PC-3 (cell line): ENCODE data around the gene FBXW5. TPM values are rescaled to one million over a fixed set of nuclear protein-coding genes. Genes with fewer than 3 reads are reported as not detected.

Source experiments
- ATAC-seq: fragments of 200-7000 bp; cut with Tn5 transposase; 2 replicates; pipeline ENCODE4 v1.9.1; 2020; ENCODE audit warnings: mild to moderate bottlenecking, moderate library complexity
- BruUV-seq: library from RNA; stranded (reverse); fragments of 400-500 nt; replicated peaks from 2 replicates; lab custom pipeline; 2021; lab: Mats Ljungman, UMichigan
- CTCF ChIA-PET: fragments of 300-600 bp; sonication (Branson Sonifier 250); formaldehyde crosslinking; loops from one replicate; lab custom pipeline; 2022; ENCODE audit warnings: antibody characterized with exemption; lab: Charles Lee
- POLR2A ChIA-PET: fragments of 300-600 bp; sonication (Branson Sonifier 250); formaldehyde crosslinking; loops from one replicate; lab custom pipeline; 2022; ENCODE audit warnings: antibody characterized with exemption; ENCODE audit not compliant: unreplicated experiment; lab: Charles Lee
- DNase-seq: peaks from one replicate; pipeline ENCODE4 v3.0.0-alpha.2; 2015
- H2AFZ ChIP-seq: fragments of 300-600 bp; sonication (generic); 2 replicates; pipeline ENCODE4 v1.6.0; 2016; ENCODE audit warnings: antibody characterized with exemption, low read length
- H3F3A ChIP-seq: fragments of 300-600 bp; sonication (generic); one replicate; pipeline ENCODE4 v1.6.0; 2017; ENCODE audit warnings: antibody characterized with exemption, low read length, control low read depth, mild to moderate bottlenecking; ENCODE audit not compliant: unreplicated experiment
- H3K27ac ChIP-seq: fragments of 300-600 bp; sonication (generic); 2 replicates; pipeline ENCODE4 v1.5.1; 2016; ENCODE audit warnings: mild to moderate bottlenecking, low read length
- H3K27me3 ChIP-seq: fragments of 300-600 bp; sonication (generic); 2 replicates; pipeline ENCODE4 v1.6.1; 2016; ENCODE audit warnings: low read length, mixed read lengths
- H3K36me3 ChIP-seq: fragments of 300-600 bp; sonication (generic); 2 replicates; pipeline ENCODE4 v1.6.1; 2016; ENCODE audit warnings: low read depth, mixed run types, low read length, mixed read lengths
- H3K4me1 ChIP-seq: fragments of 300-600 bp; sonication (generic); 2 replicates; pipeline ENCODE4 v1.5.1; 2016; ENCODE audit warnings: low read length; ENCODE audit not compliant: insufficient read depth
- H3K4me2 ChIP-seq: fragments of 300-600 bp; sonication (generic); 2 replicates; pipeline ENCODE4 v1.6.0; 2016; ENCODE audit warnings: low read length
- H3K4me3 ChIP-seq: fragments of 300-600 bp; sonication (generic); 2 replicates; pipeline ENCODE4 v1.5.1; 2016; ENCODE audit warnings: mild to moderate bottlenecking, low read length, mixed read lengths
- H3K79me2 ChIP-seq: fragments of 300-600 bp; sonication (generic); 2 replicates; pipeline ENCODE4 v1.6.1; 2017; ENCODE audit warnings: low read length, mixed read lengths
- H3K9ac ChIP-seq: fragments of 300-600 bp; sonication (generic); 2 replicates; pipeline ENCODE4 v1.6.0; 2016; ENCODE audit warnings: mild to moderate bottlenecking, low read length
- H3K9me2 ChIP-seq: fragments of 300-600 bp; sonication (generic); replicated peaks from 2 replicates; pipeline ENCODE4 v1.6.1; 2016; ENCODE audit warnings: mixed run types, low read length, mixed read lengths
- H3K9me3 ChIP-seq: fragments of 300-600 bp; sonication (generic); 2 replicates; pipeline ENCODE4 v1.6.1; 2016; ENCODE audit warnings: low read length, mixed read lengths
- H4K20me1 ChIP-seq: fragments of 300-600 bp; sonication (generic); 2 replicates; pipeline ENCODE4 v1.6.1; 2016; ENCODE audit warnings: low read length, mixed read lengths
- EZH2 ChIP-seq: fragments of 300-600 bp; sonication (generic); IDR thresholded peaks from one replicate; pipeline ENCODE4 v1.6.1; 2017; ENCODE audit warnings: antibody characterized with exemption, mild to moderate bottlenecking, low read length; ENCODE audit not compliant: unreplicated experiment
- EZH2phosphoT487 ChIP-seq: fragments of 300-600 bp; sonication (generic); IDR thresholded peaks from 2 replicates; pipeline ENCODE4 v1.6.1; 2018; ENCODE audit warnings: mild to moderate bottlenecking, antibody characterized with exemption, low read length, borderline replicate concordance
- intact Hi-C: fragments of 100-400 bp; cut with micrococcal nuclease; formaldehyde crosslinking; loops from 2 replicates; pipeline ENCODE4 v1.9.0; 2023
- total RNA-seq: library from RNA; depleted of rRNA; stranded (reverse); fragments of >200 nt; gene quantifications from 2 replicates; pipeline ENCODE4 v1.2.3, GENCODE V29; 2014
- TF ChIP-seq, protein P1 (sequence below): fragments of 300-600 bp; sonication (generic); conservative IDR thresholded peaks from 2 replicates; pipeline ENCODE4 v1.5.1; 2017; ENCODE audit warnings: antibody characterized with exemption, low read depth, mild to moderate bottlenecking, low read length

Gene FBXW5
- total RNA-seq, 1 experiment from 2014 or later: 138 TPM

DNA sequence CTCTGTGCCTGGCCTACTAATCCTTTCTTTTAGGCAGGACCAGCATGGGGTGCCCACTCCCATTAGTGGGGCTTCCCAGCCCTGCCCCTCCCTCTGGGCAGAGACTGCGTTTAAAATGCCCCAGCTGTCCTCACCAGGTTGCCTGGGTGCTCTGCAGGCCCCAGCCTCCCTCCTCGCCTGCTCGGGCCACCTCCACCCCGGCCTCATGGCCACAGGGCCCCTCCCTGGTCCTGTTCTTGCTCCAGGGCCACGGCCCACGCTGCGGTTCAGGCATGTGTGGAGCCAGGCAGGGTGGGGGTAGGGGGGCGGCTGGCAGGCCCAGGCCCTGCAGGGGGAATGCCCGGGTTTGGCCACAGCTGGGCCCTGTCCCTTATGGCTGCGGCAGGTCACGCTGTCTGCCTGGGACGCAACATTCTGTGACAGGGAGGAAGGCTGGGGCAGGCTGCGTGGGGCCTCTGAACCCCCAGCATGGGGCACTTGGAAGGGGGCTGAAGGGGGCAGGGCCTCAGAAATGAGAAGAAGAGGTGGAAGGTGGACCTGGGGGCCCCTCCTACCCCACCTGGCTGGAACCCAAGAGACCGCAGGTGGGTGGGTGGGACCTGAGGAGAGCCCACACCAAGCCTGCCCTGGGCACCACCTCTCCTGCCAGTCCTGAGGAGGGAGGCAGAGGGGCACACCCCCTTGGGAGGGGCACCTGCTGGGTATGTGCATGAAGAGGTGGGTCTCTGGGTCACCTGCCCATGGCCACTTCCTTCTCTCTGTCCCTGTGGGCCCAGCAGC, 7.2 kb upstream of the FBXW5 start, which contains the start of gene LCN12:
LCN12 (plus strand) TSS at position 733 of the 780 bp plus-strand sequence. CDS start 55 bp downstream, outside the sequence.
- intact Hi-C loops: loop anchor here (2.0 kb wide), 1 partner anchor 41 kb away; the partner anchor contains the start of gene PAXX
- no peak within 1 kb of the TSS for H3K9ac ChIP-seq

DNA sequence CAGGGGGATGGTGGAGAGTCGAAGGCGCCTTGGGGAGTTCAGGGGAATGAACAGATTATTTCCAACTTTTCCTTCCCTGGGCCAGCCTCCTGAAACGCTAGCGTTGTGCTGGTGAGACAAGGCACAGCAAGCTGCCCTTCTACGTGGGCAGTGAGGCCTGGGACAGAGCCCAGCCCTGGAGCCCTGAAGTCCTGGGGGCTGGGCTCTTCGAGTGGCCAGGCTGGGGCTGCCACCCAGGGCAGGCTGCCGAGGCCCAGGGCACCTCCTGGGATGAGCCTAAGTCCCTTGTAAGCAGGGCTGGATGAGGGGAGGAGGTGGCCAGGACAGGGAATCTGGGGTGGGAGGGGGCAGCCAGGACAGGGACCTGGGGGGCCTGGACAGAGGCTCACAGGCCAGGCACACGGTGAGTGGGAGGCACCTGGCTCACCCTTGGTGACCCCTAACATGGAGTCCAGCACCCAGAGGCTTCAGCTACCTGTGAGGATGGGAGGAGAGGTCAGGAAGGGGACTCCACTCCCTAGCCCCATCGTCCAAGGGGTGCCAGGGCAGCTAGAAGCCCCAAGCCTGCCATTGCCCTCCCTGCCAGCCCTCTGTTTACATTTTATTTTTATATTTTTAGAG, 6.2 kb upstream of the FBXW5 start:
- H3K9ac ChIP-seq: peak overlapping the region; percentile 66
- no peaks in the 10 kb centered on the region for H3K27me3 ChIP-seq
- H3K79me2 ChIP-seq: no peaks in the 10 kb centered on the region
- no peaks in the 10 kb centered on the region for H3K9me3 ChIP-seq
- peaks cover 16% of the 10 kb centered on the region for H3K4me1 ChIP-seq
- intact Hi-C loops: loop anchor here (2.0 kb wide), 1 partner anchor 42 kb away; the partner anchor contains the start of gene PAXX
- POLR2A ChIA-PET: no interaction called here
- H3K9me2 ChIP-seq: no peaks in the 10 kb centered on the region
- H3K4me2 ChIP-seq: peak overlapping the region; percentile 90
- peak; percentile 8 for ATAC-seq
- CTCF ChIA-PET: no interaction called here
- no peaks in the 10 kb centered on the region for H3K36me3 ChIP-seq
- H3K27ac ChIP-seq: peak overlapping the region; percentile 54
- BruUV-seq: no TSS peak
- DNase-seq: no peak
- H3F3A ChIP-seq: no peaks in the 10 kb centered on the region
- peak overlapping the region; percentile 69 for H3K4me3 ChIP-seq
- no peaks in the 10 kb centered on the region for H4K20me1 ChIP-seq
- peak overlapping the region; percentile 81 for H2AFZ ChIP-seq
- TF ChIP-seq EZH2 (no peak), EZH2phosphoT487 (no peak)
- TF ChIP-seq, protein P1, sequence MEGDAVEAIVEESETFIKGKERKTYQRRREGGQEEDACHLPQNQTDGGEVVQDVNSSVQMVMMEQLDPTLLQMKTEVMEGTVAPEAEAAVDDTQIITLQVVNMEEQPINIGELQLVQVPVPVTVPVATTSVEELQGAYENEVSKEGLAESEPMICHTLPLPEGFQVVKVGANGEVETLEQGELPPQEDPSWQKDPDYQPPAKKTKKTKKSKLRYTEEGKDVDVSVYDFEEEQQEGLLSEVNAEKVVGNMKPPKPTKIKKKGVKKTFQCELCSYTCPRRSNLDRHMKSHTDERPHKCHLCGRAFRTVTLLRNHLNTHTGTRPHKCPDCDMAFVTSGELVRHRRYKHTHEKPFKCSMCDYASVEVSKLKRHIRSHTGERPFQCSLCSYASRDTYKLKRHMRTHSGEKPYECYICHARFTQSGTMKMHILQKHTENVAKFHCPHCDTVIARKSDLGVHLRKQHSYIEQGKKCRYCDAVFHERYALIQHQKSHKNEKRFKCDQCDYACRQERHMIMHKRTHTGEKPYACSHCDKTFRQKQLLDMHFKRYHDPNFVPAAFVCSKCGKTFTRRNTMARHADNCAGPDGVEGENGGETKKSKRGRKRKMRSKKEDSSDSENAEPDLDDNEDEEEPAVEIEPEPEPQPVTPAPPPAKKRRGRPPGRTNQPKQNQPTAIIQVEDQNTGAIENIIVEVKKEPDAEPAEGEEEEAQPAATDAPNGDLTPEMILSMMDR: no peak

More for the DNA sequence above, 7.2 kb upstream of the FBXW5 start, which contains the start of gene LCN12:
- ChIA-PET CTCF (no interaction called here), POLR2A (no interaction called here)
- no peak within 1 kb of the TSS for H3K4me3 ChIP-seq
- no TSS peak for BruUV-seq
- ATAC-seq (no peak), DNase-seq (no peak)
- H3K27me3 ChIP-seq: no peaks in the 10 kb centered on the region
- H3K27ac ChIP-seq: no peak within 1 kb of the TSS
- no peaks in the 10 kb centered on the region for H3K9me3 ChIP-seq
- no peaks in the 10 kb centered on the region for H3K79me2 ChIP-seq
- no peaks in the 10 kb centered on the region for H4K20me1 ChIP-seq
- H3K9me2 ChIP-seq: no peaks in the 10 kb centered on the region
- H3K36me3 ChIP-seq: no peaks in the 10 kb centered on the region
- peaks cover 16% of the 10 kb centered on the region for H3K4me1 ChIP-seq
- H2AFZ ChIP-seq: no peak within 1 kb of the TSS
- no peak for TF ChIP-seq EZH2
- H3F3A ChIP-seq: no peaks in the 10 kb centered on the region
- H3K4me2 ChIP-seq: no peak within 1 kb of the TSS

- H3K9ac ChIP-seq: peak overlapping the region; percentile 66
- ChIA-PET POLR2A (interaction anchor here (0.6 kb wide), 2 partner anchors 120 to 201 kb away, joined by 10 to 42 read pairs; partner anchors contain the start of gene SAPCD2), CTCF (interaction anchor here (1.0 kb wide), 1 partner anchor 79 kb away, joined by 4 read pairs; no protein-coding TSS in a partner anchor)
- no peaks in the 10 kb centered on the region for H3K9me3 ChIP-seq
- TF ChIP-seq, protein P1: no peak
- TF ChIP-seq EZH2: no peak
- no peak for TF ChIP-seq EZH2phosphoT487
- H4K20me1 ChIP-seq: no peaks in the 10 kb centered on the region
- intact Hi-C loops: loop anchor here (2.0 kb wide), 1 partner anchor 43 kb away; the partner anchor contains the start of gene PAXX
- no peaks in the 10 kb centered on the region for H3F3A ChIP-seq
- DNase-seq: peak; percentile 88
- H3K79me2 ChIP-seq: no peaks in the 10 kb centered on the region
- H3K4me3 ChIP-seq: peak overlapping the region; percentile 69
- peak overlapping the region; percentile 81 for H2AFZ ChIP-seq
- peak; percentile 88 for ATAC-seq
- peak overlapping the region; percentile 54 for H3K27ac ChIP-seq
- H3K9me2 ChIP-seq: no peaks in the 10 kb centered on the region
- peak overlapping the region; percentile 90 for H3K4me2 ChIP-seq
- H3K4me1 ChIP-seq: peaks cover 16% of the 10 kb centered on the region
- TSS peak; percentile 99 for BruUV-seq
- no peaks in the 10 kb centered on the region for H3K36me3 ChIP-seq
- no peaks in the 10 kb centered on the region for H3K27me3 ChIP-seq
Observed at GRCh38 chr9:136949817-136950655, 5.5 kb upstream of the FBXW5 start.
